HG03439 (cell line): ENCODE data around the gene AIRE.
"Not testable (repeated sequence)": the region's sequence is repeated elsewhere in the genome, so short reads cannot be mapped to it uniquely, and the experiment has no call there.

ENCODE experiments used
- ATAC-seq: cut with Tn5 transposase; IDR thresholded peaks from one replicate; pipeline ENCODE4 v1.9.1; 2021; ENCODE audit warnings: mild to moderate bottlenecking, moderate library complexity; ENCODE audit not compliant: unreplicated experiment

AIRE gene

DNA sequence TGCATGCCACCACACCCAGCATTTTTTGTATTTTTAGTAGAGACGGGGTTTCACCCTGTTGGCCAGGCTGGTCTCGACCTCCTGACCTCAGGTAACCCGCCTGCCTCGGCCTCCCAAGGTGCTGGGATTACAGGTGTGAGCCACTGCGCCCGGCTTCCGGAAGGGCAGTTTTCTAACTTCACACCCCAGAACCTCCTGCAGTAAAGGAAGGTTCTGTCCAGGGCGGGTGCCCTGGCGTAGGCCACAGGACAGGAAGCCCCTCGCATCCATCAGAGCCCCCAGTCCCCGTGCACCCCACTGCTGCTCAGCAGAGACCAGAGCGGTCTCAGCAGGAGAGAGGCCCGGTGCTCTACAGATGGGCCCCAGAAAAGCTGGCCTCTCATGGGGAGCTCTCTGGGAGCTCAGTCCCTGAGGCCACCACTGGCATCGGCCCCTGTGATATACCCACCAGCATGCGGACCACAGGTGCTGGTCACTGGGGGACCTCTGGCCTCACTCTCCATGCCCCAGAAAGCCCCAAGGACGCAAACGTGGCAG, 19.9 kb upstream of the AIRE start:
- no peak for ATAC-seq

DNA sequence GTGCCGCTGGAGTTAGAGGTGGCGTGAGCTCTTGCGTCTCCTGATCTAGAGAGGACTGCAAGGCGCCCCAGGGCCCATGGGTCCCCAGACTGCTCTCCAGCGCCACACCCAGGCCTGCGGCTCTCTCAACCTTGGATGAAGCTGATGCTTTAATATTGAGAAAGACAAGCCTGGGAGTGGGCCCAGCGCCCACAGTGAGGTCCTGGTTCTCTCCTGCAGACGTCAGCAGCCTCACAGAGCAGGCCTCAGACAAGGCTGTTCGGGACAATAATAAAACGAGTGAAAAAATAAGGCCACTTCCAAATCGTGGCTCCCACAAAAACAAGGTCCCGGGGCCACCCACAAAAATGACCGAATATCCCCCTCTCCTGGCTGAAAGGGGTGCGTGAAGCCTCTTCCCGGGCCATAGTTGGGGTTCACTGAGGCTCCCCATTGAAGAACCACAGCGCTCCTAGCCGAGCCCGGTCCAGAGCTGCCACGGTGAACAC, 18.0 kb upstream of the AIRE start:
- ATAC-seq = no peak

DNA sequence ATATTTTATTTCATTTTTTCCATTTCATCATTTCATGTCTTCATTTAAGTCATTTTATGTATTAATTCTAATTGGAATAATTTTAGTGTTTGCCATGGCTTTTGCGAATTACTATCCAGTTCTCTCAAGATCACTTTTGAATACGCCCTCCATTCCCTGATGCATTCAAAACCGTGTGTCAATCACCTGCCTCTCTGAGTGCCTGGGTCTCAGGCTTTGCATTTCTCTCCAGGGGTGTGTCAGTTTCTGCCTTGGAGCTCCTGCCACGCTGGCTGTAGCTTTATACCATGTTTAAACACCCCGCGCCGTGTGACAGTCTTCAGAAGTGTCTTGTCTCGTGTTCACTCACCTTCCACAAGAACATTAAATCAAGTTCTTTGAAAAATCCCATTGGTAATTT, 16.6 kb upstream of the AIRE start:
- no peak for ATAC-seq

DNA sequence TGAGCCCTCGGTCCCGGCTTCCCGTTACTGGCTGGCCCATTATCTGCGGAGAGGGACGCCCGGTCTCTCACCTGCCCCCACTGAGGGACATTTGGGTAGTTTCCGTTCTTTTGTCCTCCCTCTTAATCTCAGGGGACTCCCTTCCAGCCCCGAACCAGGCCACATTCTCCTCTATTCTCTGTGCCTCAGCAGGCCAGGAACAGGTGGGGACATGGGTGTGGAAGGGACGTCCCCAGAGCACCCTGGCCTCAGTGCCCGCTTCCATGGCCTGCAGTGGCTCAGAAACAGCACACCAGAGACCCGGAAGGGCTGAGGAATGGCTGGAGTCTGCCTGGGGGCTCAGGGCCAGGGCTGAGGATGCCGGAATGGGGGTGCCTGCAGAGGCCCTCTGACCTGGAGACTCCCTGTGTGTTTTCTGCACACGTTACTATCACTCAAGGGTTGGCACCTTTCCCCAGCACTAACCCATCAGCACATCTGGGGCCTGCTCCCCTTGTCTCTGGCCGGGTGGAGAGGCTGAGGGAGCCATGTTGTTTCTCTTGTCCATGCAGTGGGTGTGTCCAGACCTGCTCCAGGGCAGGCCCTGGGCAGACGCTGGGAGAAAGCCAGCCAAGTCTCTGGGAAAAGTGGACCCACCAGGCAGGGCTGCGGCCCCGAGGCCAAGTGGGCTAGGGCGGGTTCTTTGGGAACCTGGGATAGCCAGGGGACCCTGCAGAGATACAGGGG, 14.0 kb upstream of the AIRE start:
- ATAC-seq = no peak

DNA sequence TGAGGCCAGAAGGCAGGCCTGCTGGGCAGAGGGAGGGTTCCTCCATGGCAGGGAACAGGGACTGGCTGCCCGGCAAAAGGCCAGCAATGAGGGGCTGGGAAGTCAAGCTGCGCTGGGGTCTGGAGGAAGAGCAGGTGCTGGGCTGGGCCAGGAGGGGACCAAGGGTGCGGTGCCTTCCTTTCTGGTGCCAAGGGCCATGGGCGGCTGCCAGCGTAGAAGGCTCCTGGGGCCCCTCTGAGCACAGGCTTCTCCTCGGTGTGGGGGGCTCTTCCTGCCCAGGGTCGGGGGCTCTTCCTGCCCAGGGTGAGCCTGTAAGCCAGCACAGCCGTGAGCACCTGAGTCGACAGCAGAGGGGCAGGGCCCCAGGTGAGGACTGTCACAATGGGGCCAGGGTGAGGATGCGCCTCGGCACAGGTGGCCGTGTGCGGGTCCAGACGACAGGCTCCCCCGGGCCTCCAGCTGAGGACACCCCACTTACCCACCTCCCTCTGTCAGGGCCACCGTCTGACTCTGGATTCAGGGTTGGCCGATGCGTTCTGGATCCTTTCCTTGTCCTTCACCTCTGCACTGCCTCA, 13.3 kb upstream of the AIRE start:
- no peak for ATAC-seq

DNA sequence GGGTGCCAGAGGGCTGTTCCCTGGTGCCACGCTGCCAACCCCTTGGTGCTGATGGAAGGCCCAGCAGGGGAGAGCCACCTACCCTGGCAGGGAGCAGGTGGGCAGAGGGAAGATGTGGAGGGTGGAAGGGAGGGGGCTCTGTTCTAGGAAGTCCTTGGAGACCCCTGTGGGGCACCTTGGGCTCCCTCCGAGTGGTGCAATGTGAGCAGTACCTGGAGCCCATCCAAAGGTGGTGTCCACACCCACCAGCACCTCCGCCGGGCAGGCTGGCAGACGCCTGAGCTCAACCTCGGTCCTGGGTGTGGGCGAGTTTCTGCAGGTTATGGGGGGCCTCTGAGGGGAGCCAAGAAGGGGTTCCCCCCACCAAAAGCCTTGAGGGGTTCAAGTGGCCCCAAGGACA, 12.6 kb upstream of the AIRE start:
- ATAC-seq = no peak

DNA sequence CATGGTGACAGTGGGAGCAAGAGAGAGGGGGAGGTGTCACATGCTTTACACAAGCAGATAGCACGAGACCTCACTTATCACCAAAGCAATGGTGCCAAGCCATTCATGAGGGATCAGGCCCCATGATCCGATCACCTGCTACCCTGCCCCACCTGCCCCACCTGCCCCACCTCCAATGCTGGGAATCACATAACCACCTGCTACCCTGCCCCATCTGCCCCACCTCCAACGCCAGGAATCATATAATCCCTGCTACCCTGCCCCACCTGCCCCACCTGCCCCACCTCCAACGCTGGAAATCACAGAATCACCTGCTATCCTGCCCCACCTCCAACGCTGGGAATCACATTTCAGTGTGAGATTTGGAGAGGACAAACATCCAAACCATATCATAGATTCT, 10.6 kb upstream of the AIRE start:
- no peak for ATAC-seq

DNA sequence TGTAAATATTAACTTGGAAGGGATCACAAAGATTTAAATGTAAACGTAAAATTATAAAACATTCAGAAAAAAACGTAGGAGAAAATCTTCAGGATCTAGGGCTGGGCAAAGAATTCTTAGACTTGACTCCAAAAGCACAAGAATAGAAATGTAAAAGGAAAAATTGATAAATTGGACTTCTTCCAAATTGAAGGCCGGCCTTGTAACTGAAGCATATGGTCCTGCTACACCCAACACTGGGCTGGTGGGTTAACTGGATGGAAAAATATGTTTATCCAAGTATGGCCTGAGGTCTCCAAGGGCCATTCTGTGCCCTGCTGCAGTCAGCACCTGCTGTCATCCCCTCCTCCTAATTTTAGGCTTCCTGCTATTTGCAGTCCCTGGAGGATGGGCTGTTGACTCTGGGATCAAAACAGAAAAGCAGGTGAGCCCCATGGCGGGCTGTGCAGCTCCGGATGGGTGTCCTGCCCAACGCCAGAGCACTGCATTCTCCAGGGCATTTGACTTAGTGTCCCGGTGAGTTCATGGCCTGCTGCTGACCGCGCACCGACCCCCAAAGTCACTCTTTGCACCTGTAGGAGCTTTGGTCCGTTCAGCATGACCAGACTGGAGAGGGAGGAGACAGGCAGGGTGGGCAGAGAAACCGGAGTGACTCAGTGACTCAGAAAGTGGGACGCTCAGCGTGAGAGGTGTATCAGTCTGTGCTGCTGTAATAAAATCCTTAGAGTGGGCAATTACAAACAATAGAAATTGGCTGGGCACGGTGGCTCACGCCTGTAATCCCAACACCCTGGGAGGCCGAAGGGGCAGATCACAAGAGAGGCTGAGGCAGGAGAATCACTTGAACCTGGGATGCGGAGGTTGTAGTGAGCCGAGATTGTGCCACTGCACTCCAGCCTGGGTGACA, 6.1 kb upstream of the AIRE start:
- no peak for ATAC-seq

DNA sequence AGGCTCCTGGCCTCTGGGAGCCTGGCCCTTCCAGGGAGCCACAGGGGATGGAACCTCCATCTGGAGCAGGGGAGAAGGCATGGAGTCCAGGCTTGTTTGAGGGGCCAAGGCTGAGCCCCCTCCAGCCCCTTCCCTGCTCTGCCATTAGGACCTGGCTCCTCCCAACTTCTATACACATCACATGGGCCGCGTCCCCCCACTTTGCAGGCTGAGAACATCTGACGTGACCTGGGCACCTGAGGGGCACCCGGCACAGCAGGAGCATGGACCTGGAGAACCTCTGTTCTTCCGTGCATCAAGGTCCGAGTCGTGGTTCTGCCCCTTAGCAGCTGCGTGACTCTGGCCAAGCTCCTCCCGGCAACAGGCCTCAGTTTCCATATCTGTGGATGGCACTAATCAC, 3.9 kb upstream of the AIRE start:
- no peak for ATAC-seq

DNA sequence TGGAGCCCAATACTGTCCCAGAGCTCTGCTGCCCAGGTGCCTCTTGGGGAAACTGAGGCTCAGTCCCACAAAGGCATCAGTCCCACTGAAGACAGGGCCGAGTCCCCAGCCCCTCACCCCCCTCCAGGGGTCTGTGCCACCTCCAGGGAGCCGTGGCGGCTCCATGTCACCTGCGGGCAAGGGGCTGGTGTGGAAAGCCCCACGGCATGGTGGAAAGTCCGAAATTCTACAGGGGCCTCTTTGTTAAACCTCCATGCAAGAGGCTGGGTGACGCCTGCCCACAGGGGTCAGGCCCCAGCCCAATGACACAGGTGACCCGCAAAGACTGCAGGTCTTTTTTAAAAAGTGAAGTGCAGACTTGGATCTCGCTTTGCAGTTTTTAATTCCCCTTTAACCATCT, 3.3 kb upstream of the AIRE start:
- no peak for ATAC-seq

DNA sequence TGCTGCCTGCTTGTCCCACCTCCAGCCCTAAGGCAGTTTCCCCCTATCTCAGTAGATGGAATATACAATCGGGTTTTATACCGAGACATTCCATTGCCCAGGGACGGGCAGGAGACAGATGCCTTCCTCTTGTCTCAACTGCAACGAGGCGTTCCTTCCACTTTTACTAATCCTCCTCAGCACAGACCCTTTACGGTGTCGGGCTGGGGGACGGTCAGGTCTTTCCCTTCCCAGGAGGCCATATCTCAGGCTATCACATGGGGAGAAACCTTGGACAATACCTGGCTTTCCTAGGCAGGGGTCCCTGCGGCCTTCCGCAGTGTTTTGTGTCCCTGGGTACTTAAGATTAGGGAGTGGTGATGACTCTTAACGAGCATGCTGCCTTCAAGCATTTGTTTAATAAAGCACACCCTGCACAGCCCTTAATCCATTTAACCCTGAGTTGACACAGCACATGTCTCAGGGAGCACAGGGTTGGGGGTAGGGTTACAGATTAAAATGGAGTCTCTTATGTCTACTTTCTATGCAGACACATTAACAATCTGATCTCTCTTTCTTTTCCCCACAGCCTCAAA, 2.4 kb upstream of the AIRE start:
- ATAC-seq = not testable (repeated sequence)

DNA sequence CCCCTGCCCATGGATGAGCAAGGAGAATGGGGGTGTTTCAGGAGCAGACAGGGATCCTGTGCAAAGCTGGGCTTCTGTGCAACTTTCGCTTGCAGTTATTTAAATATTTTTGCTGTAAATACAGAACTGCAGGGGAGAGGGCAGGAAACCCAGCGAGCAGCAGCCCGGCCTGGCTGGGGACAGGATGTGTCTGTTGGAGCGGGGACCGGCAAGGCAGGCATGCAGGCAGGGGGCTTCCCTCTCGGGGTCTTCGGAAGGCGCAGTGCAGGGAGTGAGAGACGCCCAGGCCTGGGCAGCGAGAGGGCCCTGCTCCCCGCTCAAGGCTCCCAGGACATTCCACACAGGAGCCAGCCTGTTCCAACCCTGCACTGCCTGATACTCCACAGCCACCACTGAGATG, 1.7 kb upstream of the AIRE start:
- ATAC-seq = no peak

DNA sequence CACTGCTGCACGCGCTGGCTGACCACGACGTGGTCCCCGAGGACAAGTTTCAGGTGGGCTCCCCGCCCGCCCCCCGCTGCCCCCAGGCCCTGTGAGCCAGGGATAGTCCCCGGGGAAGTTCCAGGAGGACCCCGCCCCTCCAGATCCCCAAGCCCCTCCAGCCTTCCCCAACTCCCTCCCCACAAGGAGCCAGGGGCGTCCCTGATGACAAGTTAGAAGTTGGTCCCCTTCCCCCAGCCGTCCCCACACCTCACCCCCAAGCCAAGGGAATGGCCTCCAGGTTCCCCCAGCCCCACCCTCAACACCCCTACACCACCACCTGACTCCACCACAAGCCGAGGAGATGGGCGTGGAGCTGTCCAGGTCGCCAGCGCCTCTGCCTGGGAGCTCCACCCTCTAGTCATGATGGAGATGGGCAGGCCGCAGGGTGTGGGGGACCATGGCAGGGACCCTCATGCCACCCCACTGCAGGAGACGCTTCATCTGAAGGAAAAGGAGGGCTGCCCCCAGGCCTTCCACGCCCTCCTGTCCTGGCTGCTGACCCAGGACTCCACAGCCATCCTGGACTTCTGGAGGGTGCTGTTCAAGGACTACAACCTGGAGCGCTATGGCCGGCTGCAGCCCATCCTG, 525 bp downstream of the AIRE start:
- no peak for ATAC-seq

DNA sequence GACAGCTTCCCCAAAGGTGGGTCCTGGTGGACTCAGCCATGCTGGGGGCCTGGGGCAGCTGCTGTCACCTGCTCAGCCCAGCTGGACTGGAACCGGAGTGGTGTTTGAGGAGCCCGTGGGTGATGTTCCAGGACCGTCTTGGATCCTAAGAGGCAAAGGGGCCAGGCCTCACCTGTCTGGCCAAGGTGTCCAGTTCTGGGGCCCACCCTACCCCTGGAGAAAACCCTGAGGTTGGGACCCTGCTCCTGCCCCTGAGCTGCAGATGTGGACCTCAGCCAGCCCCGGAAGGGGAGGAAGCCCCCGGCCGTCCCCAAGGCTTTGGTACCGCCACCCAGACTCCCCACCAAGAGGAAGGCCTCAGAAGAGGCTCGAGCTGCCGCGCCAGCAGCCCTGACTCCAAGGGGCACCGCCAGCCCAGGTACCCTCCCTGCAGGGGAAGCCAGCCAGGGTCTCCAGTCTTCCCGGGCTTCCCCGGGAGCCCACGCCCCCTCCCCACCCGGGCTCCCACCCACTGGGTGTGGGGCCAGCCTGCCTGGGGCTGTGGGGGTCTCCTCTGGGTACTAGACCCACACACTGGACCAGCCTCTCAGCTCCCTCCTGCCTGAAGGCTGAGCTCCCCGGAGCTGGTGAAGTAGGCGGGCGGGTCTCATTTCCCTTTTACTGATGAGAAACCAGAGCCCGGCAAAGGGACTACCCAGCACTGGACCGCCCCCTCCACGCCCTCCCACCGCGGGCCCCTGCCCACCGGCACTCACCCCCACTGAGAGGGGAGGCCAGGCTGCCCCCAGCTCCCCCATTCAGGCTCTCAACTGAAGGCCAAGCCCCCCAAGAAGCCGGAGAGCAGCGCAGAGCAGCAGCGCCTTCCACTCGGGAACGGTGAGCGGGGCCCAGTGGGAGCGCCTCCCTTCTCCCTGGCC, 1.3 kb downstream of the AIRE start:
- ATAC-seq = no peak

DNA sequence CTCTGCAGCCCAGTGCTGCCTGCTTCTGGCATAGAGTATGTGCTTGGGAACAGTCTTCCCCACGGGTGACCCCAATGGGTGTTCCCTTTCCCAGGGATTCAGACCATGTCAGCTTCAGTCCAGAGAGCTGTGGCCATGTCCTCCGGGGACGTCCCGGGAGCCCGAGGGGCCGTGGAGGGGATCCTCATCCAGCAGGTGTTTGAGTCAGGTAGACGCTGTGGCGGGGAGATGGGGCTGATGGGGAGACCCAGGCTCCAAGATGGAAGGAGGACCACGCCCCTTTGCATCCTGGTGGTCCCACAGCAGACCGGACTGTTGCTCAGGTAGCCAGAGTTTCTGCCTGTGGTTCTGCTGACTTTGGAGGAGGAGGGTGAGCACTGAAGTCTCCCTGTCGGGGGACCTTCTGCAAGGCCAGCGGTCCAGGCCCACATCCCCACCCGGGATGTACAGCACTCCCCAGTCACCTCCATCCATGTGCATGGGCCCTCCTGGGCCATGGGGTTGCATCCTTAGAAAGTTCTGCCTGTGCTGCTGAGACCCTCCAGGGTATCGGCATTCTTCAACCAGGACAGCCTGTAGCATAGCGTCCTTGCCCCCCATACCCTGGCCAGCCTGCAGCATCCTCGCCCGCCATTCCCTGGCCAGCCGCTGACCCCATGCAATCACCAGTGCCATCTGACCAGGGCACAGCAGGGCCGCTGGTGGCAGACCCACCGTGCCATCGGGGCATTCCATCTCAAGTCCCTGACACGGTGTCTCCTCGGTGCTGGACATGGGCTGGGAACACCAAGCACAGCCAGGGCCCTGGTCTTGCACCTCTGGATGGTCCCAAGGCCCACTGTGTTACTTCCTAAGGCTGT, 2.8 kb downstream of the AIRE start:
- no peak for ATAC-seq

DNA sequence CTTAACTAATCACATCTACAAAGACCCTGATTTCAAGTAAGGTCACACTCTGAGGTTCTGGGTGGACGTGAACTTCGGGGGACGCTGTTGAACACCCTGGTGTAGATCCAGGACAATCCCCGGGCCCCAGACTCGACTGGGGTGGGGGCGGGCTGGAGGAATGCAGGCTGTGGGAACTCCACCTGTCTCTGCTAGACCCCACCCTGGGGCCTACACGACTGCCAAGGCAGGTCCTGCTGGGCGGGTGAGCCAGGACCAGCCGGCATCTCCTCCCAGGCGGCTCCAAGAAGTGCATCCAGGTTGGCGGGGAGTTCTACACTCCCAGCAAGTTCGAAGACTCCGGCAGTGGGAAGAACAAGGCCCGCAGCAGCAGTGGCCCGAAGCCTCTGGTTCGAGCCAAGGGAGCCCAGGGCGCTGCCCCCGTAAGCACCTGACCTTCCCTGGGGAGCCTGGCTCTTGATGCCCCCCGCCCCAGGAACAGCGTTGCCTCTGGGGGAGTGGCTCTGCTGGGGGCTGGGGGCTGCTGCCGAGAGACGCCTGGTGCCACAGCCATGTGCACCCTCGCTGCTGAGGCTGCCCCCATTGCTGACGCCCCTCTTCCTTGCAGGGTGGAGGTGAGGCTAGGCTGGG, 3.8 kb downstream of the AIRE start:
- no peak for ATAC-seq

DNA sequence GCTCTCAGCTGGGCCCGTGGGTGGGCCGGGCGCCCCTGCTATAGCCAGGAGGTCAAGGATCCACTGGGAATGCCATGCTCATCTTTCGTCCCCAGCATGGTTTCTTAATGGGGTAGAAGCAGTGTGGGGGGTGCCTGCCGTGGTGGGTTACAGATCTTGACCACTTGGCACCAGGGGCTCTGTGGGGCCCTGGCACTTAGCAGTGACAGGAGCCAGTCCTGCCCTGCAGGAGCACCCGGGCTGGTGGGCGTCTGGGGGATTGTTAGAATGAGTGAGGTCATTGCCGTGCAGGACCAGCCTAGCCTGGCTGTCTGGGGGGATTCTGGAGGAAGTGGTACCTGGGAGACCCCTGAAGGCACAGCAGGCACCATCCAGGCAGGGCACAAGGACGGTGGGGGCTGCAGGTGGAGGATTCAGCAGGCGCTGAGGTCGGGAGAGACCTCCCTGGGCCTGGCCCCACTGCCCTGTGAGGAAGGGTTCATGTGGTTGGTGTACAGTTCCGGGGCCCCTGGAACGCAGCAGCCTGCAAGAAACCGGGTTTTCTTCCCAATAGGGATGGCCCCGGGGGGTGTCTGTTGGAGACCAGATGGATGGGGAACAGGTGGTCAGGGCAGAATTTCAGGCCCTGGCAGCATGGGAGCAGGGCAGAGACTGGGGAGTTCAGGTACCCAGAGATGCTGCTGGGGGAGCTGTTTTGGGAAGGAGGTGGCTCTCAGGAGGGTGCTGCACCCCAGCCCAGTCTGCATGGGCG, 4.8 kb downstream of the AIRE start:
- ATAC-seq = no peak
